HTR-8/SVneo (cell line): ENCODE data around the gene TRABD2B.

Experiments used
- DNase-seq: peaks from one replicate; pipeline ENCODE4 v3.0.0; 2011; ENCODE audit warnings: low spot score, mixed read lengths; ENCODE audit not compliant: insufficient read length
- FAIRE-seq: peaks from 2 replicates; lab custom pipeline; 2011; peaks lifted over from hg19 to GRCh38; lab: Jason Lieb, UNC

TRABD2B gene

DNA sequence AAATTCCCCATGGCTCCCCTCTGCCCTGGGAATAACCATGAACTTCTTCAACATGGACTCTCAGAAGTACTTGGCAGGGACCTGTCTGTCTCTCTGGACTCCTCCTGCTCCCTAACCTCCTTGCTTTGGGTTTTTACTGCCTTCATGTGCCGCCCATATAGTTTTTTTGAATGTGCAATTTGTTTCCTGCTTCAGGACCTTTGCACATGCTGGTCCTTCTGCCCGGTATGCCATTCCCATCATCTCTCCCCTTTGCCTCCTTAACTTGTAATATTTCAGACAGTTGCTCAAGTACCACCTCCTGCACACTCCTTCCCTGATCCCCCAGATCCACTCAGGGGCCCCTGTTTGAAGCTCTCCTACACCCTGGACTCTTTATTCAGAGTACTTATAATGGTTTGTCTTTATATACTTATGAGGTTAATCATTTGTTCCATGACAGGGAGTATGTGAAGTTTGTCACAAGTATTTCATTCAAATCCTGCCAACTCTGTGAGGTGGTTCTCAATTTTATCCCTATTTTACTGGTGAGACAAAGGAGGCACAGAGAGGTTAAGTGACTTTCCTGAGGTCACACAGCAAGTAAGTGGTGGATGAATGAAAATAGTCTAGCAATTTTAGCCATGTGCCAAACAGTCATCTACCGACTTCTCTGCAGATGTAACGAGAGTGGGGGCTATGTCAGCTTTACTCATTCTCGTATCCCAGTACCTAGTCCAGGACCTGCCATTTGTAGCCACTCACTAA, 180.7 kb downstream of the TRABD2B start:
- FAIRE-seq, result no peak
- no peak for DNase-seq

DNA sequence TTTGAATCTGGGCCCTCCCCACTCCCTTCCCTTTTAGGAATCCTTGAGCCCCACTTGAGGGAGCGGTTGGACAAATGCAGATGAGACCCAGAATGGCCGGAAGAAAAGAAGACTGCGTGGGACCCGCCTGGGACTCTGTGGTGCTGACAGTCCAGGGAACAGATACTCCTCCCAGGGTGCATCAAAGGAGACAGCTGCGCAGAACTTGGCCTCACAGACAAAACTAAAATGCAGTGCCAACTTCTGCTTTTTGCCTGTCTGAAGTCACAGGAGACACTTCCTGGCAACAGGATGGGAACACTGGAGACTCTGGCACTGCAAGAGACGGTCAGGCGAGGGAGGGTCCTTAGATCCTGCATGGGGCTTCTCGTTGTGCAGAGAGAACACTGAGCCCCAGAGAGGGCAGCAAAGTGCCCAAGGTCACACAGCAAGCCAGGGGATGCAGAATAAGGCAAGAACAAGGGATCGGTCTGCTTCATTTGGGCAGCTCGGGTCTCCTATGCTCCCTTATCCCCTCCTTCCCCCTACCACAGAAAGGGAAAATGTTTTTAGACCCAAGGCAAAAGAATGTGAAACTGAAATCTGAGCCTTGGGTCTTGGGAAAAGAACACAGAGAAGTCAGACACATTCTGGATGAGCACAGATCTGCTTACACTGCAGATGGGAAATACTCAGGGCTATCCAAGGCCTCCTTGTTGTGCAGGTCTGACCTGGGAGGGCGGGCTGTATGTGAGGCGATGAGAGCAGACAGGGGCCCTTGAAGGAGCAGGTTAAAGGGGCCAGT, 182.4 kb downstream of the TRABD2B start:
- no peak for FAIRE-seq
- DNase-seq, result no peak

DNA sequence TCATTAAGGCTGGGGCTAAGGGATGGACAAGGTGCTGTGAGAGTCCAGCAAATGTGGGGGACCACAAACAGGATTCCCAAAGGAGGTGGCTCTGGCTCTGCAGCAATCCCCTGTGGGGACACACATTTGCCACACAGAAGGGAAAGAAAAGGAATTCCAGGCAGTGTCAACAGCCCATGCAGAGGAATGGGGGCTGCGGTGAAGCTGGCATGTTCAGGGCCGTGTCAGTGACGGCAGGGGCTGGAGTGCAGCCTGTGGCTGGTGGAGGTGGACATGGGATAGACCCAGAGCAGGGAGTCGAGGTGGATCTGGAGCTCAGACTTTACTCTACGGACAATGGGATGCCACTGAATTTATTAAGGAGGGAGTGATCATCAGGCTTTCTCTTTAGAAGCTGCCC, 183.2 kb downstream of the TRABD2B start:
- no peak for DNase-seq
- FAIRE-seq, result no peak

DNA sequence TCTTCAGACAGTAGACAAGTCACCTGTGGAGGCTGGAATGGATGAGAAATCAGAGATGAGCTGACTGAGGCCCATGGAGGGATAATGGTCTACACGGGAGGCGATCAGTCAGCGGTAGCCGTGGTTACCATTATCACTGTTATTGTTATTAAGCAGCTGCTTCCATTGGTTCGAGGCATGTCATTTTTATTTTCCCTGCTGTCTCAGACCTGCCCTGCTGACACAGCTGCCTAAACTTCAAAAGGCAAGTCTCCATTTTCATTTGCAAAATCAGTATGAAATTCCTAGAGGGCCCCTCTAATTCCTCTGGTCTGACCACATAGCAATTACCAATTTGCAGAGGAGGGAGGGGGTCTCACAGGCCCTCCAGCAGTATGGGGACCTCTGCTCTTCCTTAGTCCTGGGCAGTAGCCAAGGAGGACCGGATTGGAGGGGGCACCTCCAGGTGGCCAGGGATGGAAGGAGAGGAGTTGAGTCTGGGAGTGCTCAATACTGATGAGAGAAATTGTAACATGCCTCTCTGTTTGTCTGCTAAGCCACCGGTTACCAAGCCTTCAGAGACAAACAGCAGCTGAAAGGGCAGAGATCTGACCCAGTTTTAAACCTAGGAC, 184.2 kb downstream of the TRABD2B start:
- FAIRE-seq (no peak), DNase-seq (no peak)

DNA sequence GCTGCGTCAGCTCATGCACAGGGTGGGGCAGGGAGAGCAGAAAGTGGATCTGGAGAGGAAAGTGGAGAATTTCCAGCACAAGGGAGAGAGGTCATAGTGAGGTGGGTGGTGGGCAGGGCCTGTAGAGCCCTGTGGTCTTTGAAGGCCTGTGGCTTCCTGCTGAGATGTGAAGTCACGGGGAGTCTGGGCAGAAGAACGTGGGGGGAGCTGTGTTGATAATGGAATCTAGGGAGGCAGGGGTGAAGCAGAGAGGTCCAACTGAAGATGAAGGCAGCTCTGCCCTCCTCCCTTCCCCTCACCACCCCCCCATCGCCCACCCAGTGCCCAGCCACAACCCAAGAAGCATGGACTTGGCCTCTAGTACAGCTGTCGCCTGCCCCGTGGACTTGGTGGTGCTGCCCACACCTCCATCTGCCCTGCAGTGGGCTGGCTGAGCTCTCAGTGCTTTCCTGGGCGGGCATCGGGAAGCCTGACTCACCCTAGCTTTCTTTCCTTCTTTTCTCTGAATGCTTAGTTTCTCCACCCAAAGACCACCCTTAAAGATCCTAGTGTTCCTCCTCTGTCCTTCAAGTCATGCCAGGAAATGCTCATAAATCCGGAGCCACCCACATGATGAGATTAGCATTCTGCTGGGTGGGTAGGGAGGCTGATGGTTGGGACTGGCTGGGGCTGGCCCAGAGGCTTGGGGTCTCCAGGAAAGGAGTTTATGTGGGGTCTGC, 186.1 kb downstream of the TRABD2B start:
- no peak for DNase-seq
- FAIRE-seq, result no peak

DNA sequence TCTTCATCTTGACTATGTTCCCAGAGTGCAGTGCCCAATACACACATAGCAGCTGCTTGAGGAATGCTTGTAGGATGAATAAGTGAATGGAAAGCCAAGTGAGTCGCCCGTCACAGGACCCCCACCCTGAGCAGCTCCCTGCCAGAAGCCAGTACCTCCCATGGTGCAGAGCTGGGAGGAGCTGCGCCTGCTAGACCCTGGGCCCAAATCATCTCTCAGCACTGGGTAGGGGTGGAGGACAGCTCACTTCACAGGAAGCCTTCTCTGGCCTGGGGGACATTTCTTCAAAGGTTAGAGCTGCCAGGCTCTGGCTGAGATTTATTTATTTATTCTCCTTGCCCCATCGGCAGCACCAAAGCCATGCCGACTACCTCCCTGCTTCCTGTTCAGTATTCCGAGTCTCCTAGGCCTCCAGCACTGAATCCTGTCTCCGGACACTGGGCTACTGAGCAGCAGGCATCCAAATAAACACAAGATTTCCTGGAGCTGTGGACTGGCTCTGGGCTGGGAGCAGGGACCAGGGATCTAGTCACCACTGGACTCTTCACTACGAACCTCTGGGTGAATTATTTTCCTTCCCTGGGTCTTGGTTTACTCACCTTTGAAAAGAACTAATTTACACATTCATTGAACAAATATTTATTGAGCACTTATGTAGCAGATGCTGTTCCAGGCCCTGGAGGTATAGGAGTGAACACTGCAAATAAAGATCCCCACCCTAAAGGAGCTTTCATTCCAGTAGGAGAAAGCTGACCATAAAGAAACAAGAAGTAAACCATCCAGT, 187.7 kb downstream of the TRABD2B start:
- no peak for DNase-seq
- no peak for FAIRE-seq

DNA sequence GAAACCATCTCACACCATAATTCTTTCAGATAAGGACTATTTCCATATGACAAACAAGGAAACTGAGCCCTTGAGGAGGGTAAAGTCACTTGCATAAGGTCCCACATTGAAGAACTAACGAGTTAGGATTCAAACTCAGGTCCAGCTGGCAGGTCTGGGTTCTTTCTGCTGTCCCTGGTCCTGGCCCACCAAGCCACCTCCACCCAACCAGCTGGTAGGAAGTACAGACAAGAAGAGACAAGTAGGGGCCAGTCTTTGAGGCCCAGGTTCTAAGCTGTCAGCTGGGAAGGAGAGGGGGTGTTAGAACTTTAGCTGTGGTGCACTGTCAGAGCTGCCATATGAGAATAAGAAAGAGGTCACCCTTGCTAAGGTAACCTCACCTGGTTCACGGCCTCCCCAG, 188.6 kb downstream of the TRABD2B start:
- no peak for DNase-seq
- FAIRE-seq, result no peak

DNA sequence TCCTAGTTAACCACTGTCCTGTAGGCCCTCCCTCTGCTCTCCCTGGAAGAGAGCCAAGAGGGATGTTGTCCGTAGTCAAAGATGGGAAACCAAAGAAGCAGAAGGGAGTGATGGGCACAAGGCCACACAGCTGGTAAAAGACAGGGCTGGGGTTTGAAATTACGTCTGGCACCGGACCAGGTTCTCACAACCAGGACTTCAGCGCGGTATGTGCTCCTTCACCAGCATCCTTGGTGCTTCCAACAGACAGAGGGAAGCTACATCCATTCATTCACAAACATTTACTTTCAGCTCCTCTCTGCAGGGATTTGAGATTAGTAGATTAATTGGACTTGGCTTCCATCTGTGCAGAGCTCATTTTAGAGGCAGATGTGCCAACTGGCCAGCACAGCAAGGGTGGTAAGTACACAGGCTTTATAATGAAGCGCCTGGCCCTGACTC, 191.2 kb downstream of the TRABD2B start:
- DNase-seq (no peak), FAIRE-seq (no peak)

DNA sequence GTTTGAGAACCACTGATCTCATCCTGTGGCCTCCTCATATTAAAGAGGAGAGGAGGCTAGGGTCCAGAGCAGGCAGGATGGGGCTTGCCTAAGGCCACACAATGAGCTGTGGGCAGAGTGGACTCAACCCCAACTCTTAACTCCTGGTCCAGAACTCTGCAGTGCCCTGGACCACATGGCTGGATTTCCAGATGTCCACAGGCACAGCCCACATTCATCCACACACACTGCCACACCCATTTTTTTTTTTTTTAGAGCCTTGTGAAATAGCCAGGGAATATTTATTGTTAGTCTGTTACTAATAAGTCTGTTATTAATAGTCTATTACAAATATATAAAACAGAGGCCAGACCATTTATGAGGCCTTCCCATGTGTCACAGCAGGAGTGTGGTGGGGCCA, 192.2 kb downstream of the TRABD2B start:
- DNase-seq (no peak), FAIRE-seq (no peak)

DNA sequence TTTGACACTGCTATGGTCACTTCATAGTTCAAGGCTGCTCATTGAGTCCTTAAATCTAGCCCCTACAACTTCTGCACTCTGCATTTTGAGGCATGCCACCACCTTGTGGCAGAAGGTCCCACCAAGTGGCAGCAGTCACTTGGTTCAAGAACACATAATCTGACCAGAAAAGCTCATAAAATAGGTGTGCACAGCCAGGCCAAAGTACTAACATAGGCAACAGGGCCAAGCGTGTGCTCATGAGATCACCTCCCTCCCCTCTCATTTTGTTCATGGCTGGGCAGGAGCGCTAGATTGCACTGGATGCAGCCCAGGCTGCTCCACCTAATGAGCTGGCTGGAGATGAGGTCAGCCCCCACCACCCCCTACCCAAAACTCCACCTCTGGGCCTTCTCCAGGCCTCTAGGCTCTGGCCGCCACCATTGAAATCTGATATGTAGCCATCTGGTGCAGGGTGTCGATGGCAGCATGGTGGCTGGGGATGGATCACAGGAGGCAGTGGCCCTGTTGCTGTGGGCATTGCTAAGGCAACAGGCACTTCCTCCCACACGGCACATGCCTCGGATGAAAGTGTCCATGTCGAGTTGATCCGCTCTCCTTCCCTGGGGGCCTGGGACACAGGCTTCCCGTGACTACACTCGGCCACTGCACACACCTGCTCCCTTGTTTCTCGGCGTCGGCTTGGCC, 193.2 kb downstream of the TRABD2B start:
- FAIRE-seq (no peak), DNase-seq (no peak)

DNA sequence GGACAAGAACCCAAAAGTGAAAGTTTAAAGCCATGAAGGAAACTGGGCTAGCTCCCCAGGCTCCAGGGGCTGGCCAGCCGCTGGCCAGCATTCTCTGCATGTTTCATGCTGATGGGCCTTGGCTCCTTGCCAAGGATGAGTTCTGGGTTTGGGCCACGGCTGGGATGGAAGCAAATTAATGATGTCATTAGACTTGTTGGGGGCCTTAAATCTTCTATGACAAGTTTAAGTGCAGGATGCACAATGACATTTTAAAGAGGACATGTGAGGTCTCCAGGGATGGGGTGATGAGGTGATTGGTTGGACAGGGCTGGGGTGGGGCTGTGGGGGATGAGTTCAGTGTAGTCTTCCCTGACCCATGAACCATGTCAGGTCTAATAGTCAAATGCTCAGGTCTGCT, 199.6 kb downstream of the TRABD2B start:
- DNase-seq (no peak), FAIRE-seq (no peak)

DNA sequence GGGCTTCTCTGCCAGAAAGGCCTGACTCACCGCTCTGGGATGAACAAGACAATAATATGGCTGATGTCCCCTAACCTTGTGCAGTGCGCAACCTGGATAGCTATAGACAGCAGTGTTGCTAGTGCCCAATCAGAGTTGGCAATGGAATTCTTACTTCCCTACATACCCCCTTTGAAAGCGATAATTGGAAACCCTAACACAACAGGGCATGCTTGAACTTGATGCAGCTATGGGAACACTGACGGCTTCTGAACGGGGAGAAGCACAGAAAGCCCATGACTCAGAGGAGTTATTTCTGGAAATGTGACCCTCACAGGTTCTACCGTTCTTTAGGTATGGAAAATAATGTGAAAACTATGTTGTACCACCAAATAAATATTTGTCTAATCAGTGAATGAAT, 200.6 kb downstream of the TRABD2B start:
- DNase-seq, result no peak
- no peak for FAIRE-seq

DNA sequence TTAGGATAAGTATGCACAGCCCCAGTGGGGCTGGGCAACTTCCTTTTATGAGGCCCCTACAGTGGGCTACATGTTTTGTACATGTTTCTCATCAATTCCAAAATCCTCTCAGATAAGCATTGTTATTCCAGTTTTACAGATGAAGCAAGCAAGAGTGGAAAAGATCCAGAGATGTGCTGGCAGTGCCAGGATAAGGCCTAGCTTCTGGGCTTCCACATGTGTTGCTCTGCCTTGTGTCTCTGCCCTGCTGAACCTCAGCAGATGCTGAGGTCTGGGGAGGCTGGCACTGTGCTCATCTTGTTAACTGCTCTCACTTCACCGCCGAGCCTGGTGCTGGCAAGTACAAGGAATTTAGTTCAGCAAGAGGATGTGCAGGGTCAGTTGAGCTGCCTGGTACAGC, 202.1 kb downstream of the TRABD2B start:
- DNase-seq (no peak), FAIRE-seq (no peak)

DNA sequence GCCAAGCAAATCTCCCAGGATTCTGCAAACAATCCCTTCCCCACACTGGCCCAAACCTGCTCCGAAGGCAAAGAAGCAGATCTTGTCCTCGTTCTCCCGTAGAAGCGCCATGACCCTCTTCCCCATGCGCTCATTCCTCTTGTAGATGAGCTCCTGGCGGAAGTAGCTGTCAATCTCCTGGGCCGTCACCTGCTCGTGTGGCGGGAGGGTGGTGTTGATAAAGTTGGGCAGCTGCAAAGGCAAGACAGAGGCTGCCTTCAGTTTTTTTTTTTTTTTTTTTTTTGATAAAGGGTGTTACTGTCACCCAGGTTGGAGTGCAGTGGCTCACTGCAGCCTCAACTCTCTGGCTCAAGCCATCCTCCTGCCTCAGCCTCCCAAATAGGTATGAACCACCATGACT, 202.7 kb downstream of the TRABD2B start:
- DNase-seq (no peak), FAIRE-seq (no peak)

DNA sequence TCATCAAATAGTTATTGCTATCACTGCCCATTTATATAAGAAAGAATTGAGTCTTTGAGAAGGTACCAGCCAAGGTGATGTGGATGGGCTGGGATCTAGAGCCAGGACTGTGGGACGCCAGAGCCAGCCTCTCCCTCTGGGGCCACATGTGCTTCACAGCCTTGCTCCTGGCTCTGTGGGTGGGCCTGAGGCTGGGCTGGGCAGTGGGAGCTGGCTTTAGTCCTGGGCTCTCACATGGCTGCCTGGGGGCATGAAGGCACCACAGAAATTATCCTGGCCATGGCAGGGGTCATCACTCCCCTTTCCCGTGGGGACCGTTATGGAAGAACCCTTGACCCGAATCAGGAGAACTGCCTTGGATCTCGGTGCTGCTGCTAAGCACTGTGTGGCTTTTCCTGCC, 203.1 kb downstream of the TRABD2B start:
- no peak for FAIRE-seq

DNA sequence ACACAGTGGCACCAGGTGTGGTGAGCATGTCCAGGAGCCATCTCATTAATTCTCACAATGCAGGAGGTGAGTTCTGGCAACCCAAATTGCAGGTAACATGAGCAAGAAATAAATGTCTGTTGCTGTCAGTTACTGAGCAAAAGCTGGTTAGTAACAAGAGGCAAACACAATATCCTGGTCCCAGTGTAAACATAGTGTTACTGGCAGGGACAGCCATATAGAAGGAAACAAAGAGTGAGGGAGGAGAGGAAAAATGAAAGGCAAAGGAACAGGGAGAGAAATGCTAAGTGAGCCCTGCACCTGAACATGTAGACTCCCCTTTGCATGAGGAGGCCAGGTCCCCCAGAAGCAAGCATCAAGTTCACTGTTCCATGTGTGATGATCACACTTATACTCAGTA, 203.6 kb downstream of the TRABD2B start:
- DNase-seq, result no peak
- no peak for FAIRE-seq

More for the DNA sequence above, 203.1 kb downstream of the TRABD2B start:
- DNase-seq, result no peak

DNA sequence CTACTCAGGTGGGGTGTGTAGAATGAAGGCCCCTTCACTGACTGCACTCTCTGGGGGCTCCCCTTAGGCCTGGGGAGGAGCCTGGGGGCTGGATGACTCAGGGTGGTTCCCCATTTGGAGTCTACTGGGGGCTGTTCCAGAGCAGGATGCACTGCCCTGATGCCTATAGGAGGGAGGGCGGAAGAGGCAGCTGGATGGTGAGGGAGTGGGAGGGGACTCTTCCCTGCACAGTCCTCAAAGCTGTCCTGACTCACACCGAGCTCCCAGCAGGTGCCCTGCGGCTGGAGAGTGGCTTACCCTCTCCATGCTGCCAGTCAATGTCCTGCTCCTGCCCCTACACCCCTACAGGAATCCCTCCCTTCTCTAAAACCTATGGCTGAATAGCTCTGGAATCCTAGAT, 204.4 kb downstream of the TRABD2B start:
- no peak for DNase-seq
- no peak for FAIRE-seq

DNA sequence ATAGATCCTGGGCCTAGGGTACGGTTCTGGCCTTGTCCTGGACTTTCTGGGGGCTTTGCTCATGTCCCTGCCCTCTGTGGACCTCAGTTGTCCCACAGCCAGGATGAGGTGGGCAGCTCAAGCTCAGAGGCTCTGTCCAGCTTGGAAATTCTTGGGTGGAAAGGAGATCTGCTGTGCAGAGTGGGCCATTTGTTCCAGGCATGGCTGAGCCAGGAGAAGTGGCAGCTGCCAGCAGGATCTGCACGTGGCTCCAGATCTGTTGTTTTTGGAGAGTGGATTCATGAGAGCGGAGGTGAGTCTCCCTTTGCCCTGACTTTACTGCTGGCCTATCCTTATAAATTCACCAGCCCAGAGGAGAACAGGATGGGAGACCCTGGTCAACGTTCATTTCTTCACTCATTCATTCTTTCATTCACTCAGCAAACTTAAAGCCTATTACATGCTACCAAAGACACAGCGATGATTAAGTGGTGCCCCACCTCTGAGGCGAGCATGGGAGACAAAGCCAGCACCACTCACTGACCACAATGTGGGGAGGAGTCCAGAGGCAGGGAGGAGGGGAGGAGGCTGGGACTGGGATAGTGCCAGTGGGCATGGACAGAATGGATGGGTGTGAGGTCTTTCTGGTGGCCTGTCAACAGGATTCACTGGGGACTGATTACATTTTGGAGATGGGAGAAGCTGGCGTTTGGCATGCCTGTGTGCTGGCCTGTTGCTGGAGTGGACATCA, 205.1 kb downstream of the TRABD2B start:
- DNase-seq (no peak), FAIRE-seq (no peak)

DNA sequence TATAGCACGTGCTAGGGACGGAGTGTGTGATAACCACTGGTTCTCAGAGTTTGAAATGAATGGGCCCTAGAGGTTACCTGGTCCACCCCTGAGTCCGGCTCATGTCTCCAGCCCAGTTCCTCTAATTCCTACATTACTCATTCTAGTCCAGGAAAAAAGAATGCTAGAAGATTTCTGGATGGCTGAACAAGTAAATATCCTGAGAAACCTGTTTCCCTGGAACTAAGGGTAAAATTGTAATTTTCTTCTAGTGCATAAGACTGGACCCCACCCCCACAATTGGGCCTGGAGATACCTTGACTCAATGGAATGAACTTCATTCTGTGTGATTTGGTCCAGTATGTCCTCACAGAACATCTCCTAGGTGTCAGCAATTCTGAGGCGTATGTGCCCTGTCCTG, 208.4 kb downstream of the TRABD2B start:
- FAIRE-seq, result no peak
- DNase-seq, result no peak
